ENCODE measurements around the gene HKDC1.

HKDC1 gene

GRCh38 chr10:69228151-69228550, 8.0 kb downstream of the HKDC1 start:
- Histone ChIP-seq H3K36me3 (ENCODE audit: control insufficient read depth in 2 of 2, insufficient read depth in 1 of 2, low read length in 2 of 2) (no peaks in the 10 kb centered on the region), H3K4me3 (ENCODE audit: low read depth, low read length) (no peak overlapping the region), H3K4me1 (ENCODE audit: control insufficient read depth, insufficient read depth, low read length) (no peaks in the 10 kb centered on the region), H3K9me3 (ENCODE audit: control insufficient read depth, insufficient read depth, low read depth, low read length) (no peaks in the 10 kb centered on the region), H3K27ac (ENCODE audit: extremely low read depth, low read depth, low read length) (no peak overlapping the region)
- ChIA-PET CTCF (interaction anchor here (2.4 kb wide), 1 partner anchor 11 kb away, joined by 11 read pairs; no protein-coding TSS in a partner anchor), POLR2A (no interaction called here)
- TF ChIP-seq ZNF555 (tag by site-specific recombination; conservative IDR thresholded peaks at IDR 0.05) (no peak), GLI2 (tag by site-specific recombination; IDR thresholded peaks at IDR 0.05; ENCODE audit: borderline replicate concordance, low read depth) (no peak)

GRCh38 chr10:69229616-69229916, 9.4 kb downstream of the HKDC1 start:
- no peaks in the 10 kb centered on the region for H3K9me3 ChIP-seq (ENCODE audit: control insufficient read depth, insufficient read depth, low read depth, low read length)
- H3K4me1 ChIP-seq (ENCODE audit: control insufficient read depth, insufficient read depth, low read length): no peaks in the 10 kb centered on the region
- POLR2A ChIA-PET: no interaction called here
- TF ChIP-seq ZNF146 (tag by site-specific recombination; IDR thresholded peaks at IDR 0.05): no peak
- no peak for TF ChIP-seq MZF1 (tag by site-specific recombination; IDR thresholded peaks at IDR 0.05; ENCODE audit: borderline replicate concordance)
- no peak for TF ChIP-seq SCRT2 (tag by site-specific recombination; IDR thresholded peaks at IDR 0.05)
- no peaks in the 10 kb centered on the region for H3K36me3 ChIP-seq (ENCODE audit: control insufficient read depth in 2 of 2, insufficient read depth in 1 of 2, low read length in 2 of 2)
- no peak overlapping the region for H3K4me3 ChIP-seq (ENCODE audit: low read depth, low read length)
- no peak overlapping the region for H3K27ac ChIP-seq (ENCODE audit: extremely low read depth, low read depth, low read length)
- CTCF ChIA-PET: interaction anchor here (2.4 kb wide), 1 partner anchor 9 kb away, joined by 11 read pairs; no protein-coding TSS in a partner anchor

DNA sequence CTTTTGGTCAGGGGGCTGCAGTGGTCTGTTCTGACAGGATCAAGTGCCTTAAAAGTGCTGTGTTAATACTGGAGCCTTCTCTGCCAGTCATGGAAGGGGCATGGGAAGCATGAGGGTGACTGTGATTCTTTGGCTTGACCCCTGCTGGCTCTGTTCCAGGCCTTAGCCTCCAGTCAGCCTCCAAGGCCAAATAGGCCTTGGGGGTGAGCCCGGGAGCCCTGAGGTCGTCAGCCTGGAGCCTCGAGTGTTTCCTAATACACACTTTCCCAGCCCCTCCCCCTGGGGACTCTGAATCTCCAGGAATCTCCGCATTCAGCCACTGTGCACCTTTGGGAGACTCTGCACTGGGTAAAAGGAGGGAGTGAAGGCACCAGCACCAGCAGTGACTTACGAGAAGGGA, 10.0 kb downstream of the HKDC1 start:
- no peaks in the 10 kb centered on the region for H3K4me1 ChIP-seq (ENCODE audit: control insufficient read depth, insufficient read depth, low read length)
- no peak overlapping the region for H3K27ac ChIP-seq (ENCODE audit: extremely low read depth, low read depth, low read length)
- TF ChIP-seq IKZF3 (tag by site-specific recombination; IDR thresholded peaks at IDR 0.05) (no peak), ZNF416 (tag by site-specific recombination; IDR thresholded peaks at IDR 0.05) (no peak), ZBTB8A (tag by site-specific recombination; IDR thresholded peaks at IDR 0.05) (no peak), TCF7L2 (IDR thresholded peaks at IDR 0.05; ENCODE audit: borderline replicate concordance, low read depth, low read length) (no peak), GLI4 (tag by site-specific recombination; IDR thresholded peaks at IDR 0.05) (no peak), ZNF138 (tag by site-specific recombination; IDR thresholded peaks at IDR 0.05; ENCODE audit: borderline replicate concordance) (no peak), GFI1B (tag by site-specific recombination; IDR thresholded peaks at IDR 0.05) (no peak), ZNF555 (tag by site-specific recombination; conservative IDR thresholded peaks at IDR 0.05) (no peak)
- TF ChIP-seq, protein P1, sequence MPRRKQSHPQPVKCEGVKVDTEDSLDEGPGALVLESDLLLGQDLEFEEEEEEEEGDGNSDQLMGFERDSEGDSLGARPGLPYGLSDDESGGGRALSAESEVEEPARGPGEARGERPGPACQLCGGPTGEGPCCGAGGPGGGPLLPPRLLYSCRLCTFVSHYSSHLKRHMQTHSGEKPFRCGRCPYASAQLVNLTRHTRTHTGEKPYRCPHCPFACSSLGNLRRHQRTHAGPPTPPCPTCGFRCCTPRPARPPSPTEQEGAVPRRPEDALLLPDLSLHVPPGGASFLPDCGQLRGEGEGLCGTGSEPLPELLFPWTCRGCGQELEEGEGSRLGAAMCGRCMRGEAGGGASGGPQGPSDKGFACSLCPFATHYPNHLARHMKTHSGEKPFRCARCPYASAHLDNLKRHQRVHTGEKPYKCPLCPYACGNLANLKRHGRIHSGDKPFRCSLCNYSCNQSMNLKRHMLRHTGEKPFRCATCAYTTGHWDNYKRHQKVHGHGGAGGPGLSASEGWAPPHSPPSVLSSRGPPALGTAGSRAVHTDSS (tag by site-specific recombination; IDR thresholded peaks at IDR 0.05): no peak
- TF ChIP-seq, protein P2, sequence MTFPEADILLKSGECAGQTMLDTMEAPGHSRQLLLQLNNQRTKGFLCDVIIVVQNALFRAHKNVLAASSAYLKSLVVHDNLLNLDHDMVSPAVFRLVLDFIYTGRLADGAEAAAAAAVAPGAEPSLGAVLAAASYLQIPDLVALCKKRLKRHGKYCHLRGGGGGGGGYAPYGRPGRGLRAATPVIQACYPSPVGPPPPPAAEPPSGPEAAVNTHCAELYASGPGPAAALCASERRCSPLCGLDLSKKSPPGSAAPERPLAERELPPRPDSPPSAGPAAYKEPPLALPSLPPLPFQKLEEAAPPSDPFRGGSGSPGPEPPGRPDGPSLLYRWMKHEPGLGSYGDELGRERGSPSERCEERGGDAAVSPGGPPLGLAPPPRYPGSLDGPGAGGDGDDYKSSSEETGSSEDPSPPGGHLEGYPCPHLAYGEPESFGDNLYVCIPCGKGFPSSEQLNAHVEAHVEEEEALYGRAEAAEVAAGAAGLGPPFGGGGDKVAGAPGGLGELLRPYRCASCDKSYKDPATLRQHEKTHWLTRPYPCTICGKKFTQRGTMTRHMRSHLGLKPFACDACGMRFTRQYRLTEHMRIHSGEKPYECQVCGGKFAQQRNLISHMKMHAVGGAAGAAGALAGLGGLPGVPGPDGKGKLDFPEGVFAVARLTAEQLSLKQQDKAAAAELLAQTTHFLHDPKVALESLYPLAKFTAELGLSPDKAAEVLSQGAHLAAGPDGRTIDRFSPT (tag by site-specific recombination; IDR thresholded peaks at IDR 0.05): no peak
- POLR2A ChIA-PET: no interaction called here
- H3K36me3 ChIP-seq (ENCODE audit: control insufficient read depth in 2 of 2, insufficient read depth in 1 of 2, low read length in 2 of 2): no peaks in the 10 kb centered on the region
- CTCF ChIA-PET: interaction anchor here (2.4 kb wide), 1 partner anchor 9 kb away, joined by 11 read pairs; no protein-coding TSS in a partner anchor
- no peaks in the 10 kb centered on the region for H3K9me3 ChIP-seq (ENCODE audit: control insufficient read depth, insufficient read depth, low read depth, low read length)
- no peak overlapping the region for H3K4me3 ChIP-seq (ENCODE audit: low read depth, low read length)

- ChIA-PET CTCF (interaction anchor here (0.6 to 1.3 kb wide), 5 partner anchors 138 to 1461 kb away, joined by 3 to 4 read pairs (median 4); no protein-coding TSS in a partner anchor), POLR2A (no interaction called here)
- Histone ChIP-seq H3K4me3 (ENCODE audit: low read depth, low read length) (no peak overlapping the region), H3K9me3 (ENCODE audit: control insufficient read depth, insufficient read depth, low read depth, low read length) (no peaks in the 10 kb centered on the region), H3K36me3 (ENCODE audit: control insufficient read depth in 2 of 2, insufficient read depth in 1 of 2, low read length in 2 of 2) (no peaks in the 10 kb centered on the region), H3K4me1 (ENCODE audit: control insufficient read depth, insufficient read depth, low read length) (no peaks in the 10 kb centered on the region), H3K27ac (ENCODE audit: extremely low read depth, low read depth, low read length) (no peak overlapping the region)
- TF ChIP-seq ZNF169 (tag by site-specific recombination; IDR thresholded peaks at IDR 0.05) (no peak), ZNF324 (tag by site-specific recombination; IDR thresholded peaks at IDR 0.05) (no peak), ZNF112 (tag by site-specific recombination; IDR thresholded peaks at IDR 0.05) (no peak), ZNF670 (tag by site-specific recombination; IDR thresholded peaks at IDR 0.05; ENCODE audit: low read depth) (no peak), ZNF223 (tag by site-specific recombination; IDR thresholded peaks at IDR 0.05) (no peak), ZNF214 (tag by site-specific recombination; IDR thresholded peaks at IDR 0.05; ENCODE audit: borderline replicate concordance) (no peak), ZNF292 (tag by site-specific recombination; IDR thresholded peaks at IDR 0.05; ENCODE audit: borderline replicate concordance, low read depth) (no peak), ZBTB48 (tag by site-specific recombination; IDR thresholded peaks at IDR 0.05) (no peak), ZNF121 (tag by site-specific recombination; IDR thresholded peaks at IDR 0.05) (no peak), BCL11B (tag by site-specific recombination; IDR thresholded peaks at IDR 0.05; ENCODE audit: low read depth) (no peak), ZNF132 (tag by site-specific recombination; IDR thresholded peaks at IDR 0.05; ENCODE audit: borderline replicate concordance) (no peak), ZNF140 (tag by site-specific recombination; IDR thresholded peaks at IDR 0.05) (no peak), ZNF777 (tag by site-specific recombination; IDR thresholded peaks at IDR 0.05; ENCODE audit: borderline replicate concordance) (no peak), ZNF677 (tag by site-specific recombination; IDR thresholded peaks at IDR 0.05) (no peak)
Observed at GRCh38 chr10:69232252-69232651, 12.1 kb downstream of the HKDC1 start.
